ENCODE measurements around the gene ZNF775.

The ZNF775 gene

GRCh38 chr7:150378853-150379440 lies at the start of gene ZNF775:
TSS of gene ZNF775 (plus strand) at chr7:150379330. CDS start at chr7:150388471, 9,141 bp downstream.
- DNase-seq: peak; percentile 95 to 96

GRCh38 chr7:150329331-150330120 lies 49.6 kb upstream of the ZNF775 start:
- DNase-seq: no peak

GRCh38 chr7:150330211-150330885 lies 48.8 kb upstream of the ZNF775 start:
- DNase-seq: no peak

GRCh38 chr7:150332852-150333635 lies 46.1 kb upstream of the ZNF775 start:
- no peak for DNase-seq

- no peak for DNase-seq
Measured at GRCh38 chr7:150333659-150334058, 45.5 kb upstream of the ZNF775 start.

GRCh38 chr7:150334108-150334507 lies 45.0 kb upstream of the ZNF775 start:
- no peak for DNase-seq

GRCh38 chr7:150335108-150335773 lies 43.9 kb upstream of the ZNF775 start:
- DNase-seq: no peak

- DNase-seq: no peak
Measured at GRCh38 chr7:150335774-150336112, 43.4 kb upstream of the ZNF775 start.

GRCh38 chr7:150336746-150337145 lies 42.4 kb upstream of the ZNF775 start:
- DNase-seq: no peak

- no peak for DNase-seq
Measured at GRCh38 chr7:150337179-150337578, 42.0 kb upstream of the ZNF775 start.

- no peak for DNase-seq
Measured at GRCh38 chr7:150337659-150338081, 41.5 kb upstream of the ZNF775 start.

- DNase-seq: no peak
Measured at GRCh38 chr7:150338166-150338829, 40.8 kb upstream of the ZNF775 start.

GRCh38 chr7:150339409-150339809 lies 39.7 kb upstream of the ZNF775 start:
- DNase-seq: no peak

- no peak for DNase-seq
Measured at GRCh38 chr7:150340024-150340749, 38.9 kb upstream of the ZNF775 start.

GRCh38 chr7:150340875-150341262 lies 38.3 kb upstream of the ZNF775 start:
- no peak for DNase-seq

- peak in 1 of 2 donors; percentile 26 for DNase-seq
Measured at GRCh38 chr7:150341263-150342120, 37.6 kb upstream of the ZNF775 start, which contains the start of gene RARRES2. TSS of gene RARRES2 (minus strand) at chr7:150341629. CDS start at chr7:150340609, 1,020 bp downstream.

GRCh38 chr7:150342121-150342408 lies 37.1 kb upstream of the ZNF775 start:
- no peak for DNase-seq

GRCh38 chr7:150343225-150343624 lies 35.9 kb upstream of the ZNF775 start:
- no peak for DNase-seq

- no peak for DNase-seq
Measured at GRCh38 chr7:150344299-150344698, 34.8 kb upstream of the ZNF775 start.

- no peak for DNase-seq
Measured at GRCh38 chr7:150345012-150345411, 34.1 kb upstream of the ZNF775 start.

Measured in hippocampal formation (tissue), 2 donors.